ENCODE results near the gene KRT73. TPM values are rescaled to one million over a fixed set of nuclear protein-coding genes. Genes with fewer than 3 reads are reported as not detected.
A peak's percentile ranks its signal among the peaks of the same experiment; 100 is the strongest.

Gene KRT73
- total RNA-seq, 2 donors from 2014 or later = not detected

- Histone ChIP-seq H3K27me3 (ENCODE audit: control insufficient read depth, insufficient read depth, low read length, poor library complexity, severe bottlenecking) (peaks cover 20% of the 10 kb centered on the region), H3K9me3 (ENCODE audit: control insufficient read depth, low read length) (no peaks in the 10 kb centered on the region), H3K4me1 (ENCODE audit: control insufficient read depth, insufficient read depth, low read length) (no peaks in the 10 kb centered on the region), H3K36me3 (ENCODE audit: control insufficient read depth, insufficient read depth, low read length) (no peaks in the 10 kb centered on the region), H3K27ac (ENCODE audit: low read depth, low read length) (no peak overlapping the region), H3K4me3 (ENCODE audit: low read length) (no peak overlapping the region), H3K9ac (ENCODE audit: extremely low read depth, low read length, poor library complexity, severe bottlenecking) (no peak overlapping the region)
- no peaks in the 10 kb centered on the region for H3K36me3 Mint-ChIP-seq (ENCODE audit: low read depth)
- H3K4me3 Mint-ChIP-seq = no peak overlapping the region
- H3K27me3 Mint-ChIP-seq (ENCODE audit: insufficient read depth) = peaks cover 31% of the 10 kb centered on the region
- 33 to 51% methylated on average over 2 to 3 of the region's 3 CpGs for WGBS, 2 experiments (ENCODE audit: insufficient coverage in 1 of 2, insufficient read length in 1 of 2)
- H3K9me3 Mint-ChIP-seq = no peaks in the 10 kb centered on the region
- TF ChIP-seq CTCF (conservative IDR thresholded peaks at IDR 0.05) = peak; percentile 78
- no peak overlapping the region for H3K27ac Mint-ChIP-seq
- DNase-seq = peak; percentile 78
- peaks cover 14% of the 10 kb centered on the region for H3K4me1 Mint-ChIP-seq
Measured at GRCh38 chr12:52561880-52562449, 56.4 kb downstream of the KRT73 start.

GRCh38 chr12:52559979-52560378 lies 58.4 kb downstream of the KRT73 start:
- Mint-ChIP-seq H3K27ac (no peak overlapping the region), H3K9me3 (no peaks in the 10 kb centered on the region), H3K4me1 (peaks cover 25% of the 10 kb centered on the region), H3K27me3 (ENCODE audit: insufficient read depth) (peaks cover 25% of the 10 kb centered on the region), H3K36me3 (ENCODE audit: low read depth) (no peaks in the 10 kb centered on the region), H3K4me3 (no peak overlapping the region)
- H3K4me3 ChIP-seq (ENCODE audit: low read length) = no peak overlapping the region
- H3K9me3 ChIP-seq (ENCODE audit: control insufficient read depth, low read length) = no peaks in the 10 kb centered on the region
- WGBS, 2 experiments (ENCODE audit: insufficient coverage in 1 of 2, insufficient read length in 1 of 2) = 92 to 93% methylated on average over 2 to 4 of the region's 4 CpGs
- TF ChIP-seq CTCF (conservative IDR thresholded peaks at IDR 0.05) = no peak
- H3K36me3 ChIP-seq (ENCODE audit: control insufficient read depth, insufficient read depth, low read length) = no peaks in the 10 kb centered on the region
- H3K27me3 ChIP-seq (ENCODE audit: control insufficient read depth, insufficient read depth, low read length, poor library complexity, severe bottlenecking) = peaks cover 16% of the 10 kb centered on the region
- no peak for DNase-seq
- H3K9ac ChIP-seq (ENCODE audit: extremely low read depth, low read length, poor library complexity, severe bottlenecking) = no peak overlapping the region
- no peaks in the 10 kb centered on the region for H3K4me1 ChIP-seq (ENCODE audit: control insufficient read depth, insufficient read depth, low read length)
- no peak overlapping the region for H3K27ac ChIP-seq (ENCODE audit: low read depth, low read length)

- Histone ChIP-seq H3K36me3 (ENCODE audit: control insufficient read depth, insufficient read depth, low read length) (no peaks in the 10 kb centered on the region), H3K9me3 (ENCODE audit: control insufficient read depth, low read length) (no peaks in the 10 kb centered on the region), H3K27ac (ENCODE audit: low read depth, low read length) (no peak overlapping the region), H3K9ac (ENCODE audit: extremely low read depth, low read length, poor library complexity, severe bottlenecking) (no peak overlapping the region), H3K4me3 (ENCODE audit: low read length) (no peak overlapping the region), H3K27me3 (ENCODE audit: control insufficient read depth, insufficient read depth, low read length, poor library complexity, severe bottlenecking) (peaks cover 6% of the 10 kb centered on the region), H3K4me1 (ENCODE audit: control insufficient read depth, insufficient read depth, low read length) (no peaks in the 10 kb centered on the region)
- TF ChIP-seq CTCF (conservative IDR thresholded peaks at IDR 0.05) = no peak
- Mint-ChIP-seq H3K27me3 (ENCODE audit: insufficient read depth) (peaks cover 24% of the 10 kb centered on the region), H3K9me3 (no peaks in the 10 kb centered on the region), H3K4me3 (no peak overlapping the region), H3K4me1 (peaks cover 27% of the 10 kb centered on the region), H3K36me3 (ENCODE audit: low read depth) (no peaks in the 10 kb centered on the region), H3K27ac (no peak overlapping the region)
- 87 to 100% methylated on average over 4 to 8 of the region's 8 CpGs for WGBS, 2 experiments (ENCODE audit: insufficient coverage in 1 of 2, insufficient read length in 1 of 2)
- no peak for DNase-seq
Measured at GRCh38 chr12:52558781-52559445, 59.4 kb downstream of the KRT73 start.

Other genes with a start within 250 kb of the KRT73 start
- not detected for gene KRT84, start 232.9 kb downstream of the KRT73 start, total RNA-seq
- gene KRT82, start 212.2 kb downstream of the KRT73 start, total RNA-seq = not detected
- not detected for gene KRT75, start 184.2 kb downstream of the KRT73 start, total RNA-seq
- gene KRT6B, start 166.4 kb downstream of the KRT73 start, total RNA-seq = not detected
- gene KRT6C, start 144.8 kb downstream of the KRT73 start, total RNA-seq = not detected
- gene KRT6A, start 125.3 kb downstream of the KRT73 start, total RNA-seq = not detected
- not detected for gene KRT5, start 98.2 kb downstream of the KRT73 start, total RNA-seq
- gene KRT71, start 65.4 kb downstream of the KRT73 start, total RNA-seq = not detected
- not detected for gene KRT74, start 44.7 kb downstream of the KRT73 start, total RNA-seq
- not detected for gene KRT72, start 17.1 kb downstream of the KRT73 start, total RNA-seq
- gene KRT2, start 33.7 kb upstream of the KRT73 start, total RNA-seq = not detected
- gene KRT1, start 61.8 kb upstream of the KRT73 start, total RNA-seq = not detected
- gene KRT77, start 85.0 kb upstream of the KRT73 start, total RNA-seq = not detected
- not detected for gene KRT76, start 158.8 kb upstream of the KRT73 start, total RNA-seq
- not detected for gene KRT3, start 177.6 kb upstream of the KRT73 start, total RNA-seq
- not detected for gene KRT4, start 195.6 kb upstream of the KRT73 start, total RNA-seq
- gene KRT79, start 215.8 kb upstream of the KRT73 start, total RNA-seq = not detected
- not detected for gene KRT78, start 230.4 kb upstream of the KRT73 start, total RNA-seq

All from endodermal cell (in vitro differentiated cells).